K562 (cell line): ENCODE measurements around the gene PTRH2. TPM values are rescaled to one million over a fixed set of nuclear protein-coding genes. Genes with fewer than 3 reads are reported as not detected.

Experiments
- ATAC-seq: fragments of 200-7000 bp; cut with Tn5 transposase; 3 replicates; pipeline ENCODE4 v1.9.1; 2020; ENCODE audit warnings: moderate library complexity
- BruUV-seq: library from RNA; stranded (reverse); fragments of 400-500 nt; replicated peaks from 2 replicates; lab custom pipeline; 2021; lab: Mats Ljungman, UMichigan
- CTCF ChIA-PET: fragments of 300-600 bp; formaldehyde crosslinking; extraction: SDS; loops from one replicate; lab custom pipeline; 2021; ENCODE audit warnings: low intra/inter-chr PET ratio; lab: Yijun Ruan, JAX
- POLR2A ChIA-PET: fragments of 300-600, 350-650 bp; sonication (Branson Sonifier 250); formaldehyde crosslinking; extraction: SDS; loops from one replicate; lab custom pipeline; 2021; ENCODE audit warnings: antibody characterized with exemption, inconsistent platforms; lab: Yijun Ruan, JAX
- DNase-seq, 4 experiments: peaks; one replicate each; pipeline versions ENCODE4 v3.0.0 to v3.0.0-alpha.2; 2011 to 2018; ENCODE audit warnings: low spot score in 3 of 4, mixed read lengths in 3 of 4; ENCODE audit errors: extremely low read depth in 1 of 4
- FAIRE-seq: peaks from 2 replicates; lab custom pipeline; 2011; peaks lifted over from hg19 to GRCh38; lab: Jason Lieb, UNC
- H2AFZ ChIP-seq: 2 replicates; pipeline ENCODE4 v1.6.0; 2011; ENCODE audit warnings: low read depth, low read length, control low read depth, inconsistent platforms
- H3K27ac ChIP-seq: fragments of 200-600 bp; 3 replicates; pipeline ENCODE4 v1.8.0; 2011; ENCODE audit warnings: low read depth, mild to moderate bottlenecking, control low read depth, inconsistent platforms, low read length, moderate library complexity, mixed read lengths; ENCODE audit errors: extremely low read depth
- H3K27me3 ChIP-seq, 2 experiments: fragments of 300-600 bp in 1 of 2; 2 replicates in 1 of 2; 3 replicates in 1 of 2; pipeline versions ENCODE4 v1.6.0 to v1.8.0; 2011; ENCODE audit warnings: inconsistent platforms in 2 of 2, low read length in 2 of 2, mild to moderate bottlenecking in 1 of 2, mixed read lengths in 1 of 2, moderate library complexity in 1 of 2; ENCODE audit not compliant: control insufficient read depth in 2 of 2, insufficient read depth in 2 of 2
- H3K36me3 ChIP-seq: fragments of 300-600 bp; 3 replicates; pipeline ENCODE4 v1.8.0; 2011; ENCODE audit warnings: mild to moderate bottlenecking, low read length, inconsistent platforms; ENCODE audit not compliant: control insufficient read depth, insufficient read depth
- H3K4me1 ChIP-seq, 2 experiments: fragments of 200-600 bp in 1 of 2; replicated peaks in 1 of 2; 2 replicates in 1 of 2; 3 replicates in 1 of 2; pipeline versions ENCODE4 v1.5.1 to v1.8.0; 2011; ENCODE audit warnings: inconsistent platforms in 2 of 2, low read length in 2 of 2, mild to moderate bottlenecking in 1 of 2, mixed read lengths in 1 of 2, moderate library complexity in 1 of 2; ENCODE audit not compliant: control insufficient read depth in 2 of 2, insufficient read depth in 2 of 2
- H3K4me2 ChIP-seq: 2 replicates; pipeline ENCODE4 v1.6.1; 2011; ENCODE audit warnings: low read length, control low read depth, inconsistent platforms, mixed read lengths; ENCODE audit not compliant: insufficient read depth
- H3K4me3 ChIP-seq: fragments of 200-600 bp; sonication (generic), shearing (Covaris generic); 2 replicates; pipeline ENCODE4 v1.5.1; 2016; ENCODE audit warnings: control low read depth, inconsistent platforms
- H3K79me2 ChIP-seq: fragments of 200-600 bp; 3 replicates; pipeline ENCODE4 v1.8.0; 2011; ENCODE audit warnings: low read length, inconsistent platforms; ENCODE audit not compliant: control insufficient read depth, insufficient read depth
- H3K9ac ChIP-seq, 2 experiments: 2 replicates each; pipeline versions ENCODE4 v1.6.0 to v1.6.1; 2011; ENCODE audit warnings: low read depth in 2 of 2, low read length in 2 of 2, control low read depth in 1 of 2, inconsistent platforms in 1 of 2, mild to moderate bottlenecking in 1 of 2, mixed read lengths in 1 of 2; ENCODE audit not compliant: insufficient read depth in 1 of 2
- H3K9me1 ChIP-seq: one replicate; pipeline ENCODE4 v1.6.0; 2011; ENCODE audit warnings: inconsistent platforms, mild to moderate bottlenecking, low read length, moderate library complexity; ENCODE audit not compliant: control insufficient read depth, insufficient read depth
- H3K9me3 ChIP-seq: replicated peaks from 2 replicates; pipeline ENCODE4 v1.5.1; 2011; ENCODE audit warnings: low read depth, low read length, inconsistent platforms; ENCODE audit not compliant: control insufficient read depth, insufficient read depth
- H4K20me1 ChIP-seq: replicated peaks from 2 replicates; pipeline ENCODE4 v1.6.1; 2011; ENCODE audit warnings: low read length, inconsistent platforms, mixed read lengths; ENCODE audit not compliant: control insufficient read depth, insufficient read depth
- BHLHE40 ChIP-seq: IDR thresholded peaks from 2 replicates; pipeline ENCODE4 v1.6.1; 2011; ENCODE audit warnings: low read length, improper control_type of control experiment
- HDGF ChIP-seq: fragments of 450-650 bp; IDR thresholded peaks from 2 replicates; pipeline ENCODE4 v1.6.1; 2016
- HMG20A ChIP-seq: fragments of 450-650 bp; formaldehyde crosslinking; conservative IDR thresholded peaks from 2 replicates; pipeline ENCODE4 v1.4.0; 2020; ENCODE audit warnings: mild to moderate bottlenecking, mixed read lengths
- ILK ChIP-seq: fragments of 450-650 bp; IDR thresholded peaks from 2 replicates; pipeline ENCODE4 v1.6.1; 2016; ENCODE audit warnings: missing genetic modification characterization, low read depth, mild to moderate bottlenecking, missing compliant biosample characterization, moderate library complexity, borderline replicate concordance
- MYC ChIP-seq, 2 experiments: fragments of 250-450 bp in 1 of 2; sonication (Bioruptor Pico) in 1 of 2; IDR thresholded peaks; 2 replicates each; pipeline versions ENCODE4 v1.5.1 to v1.6.1; 2012 to 2021; ENCODE audit warnings: low read depth in 2 of 2, borderline replicate concordance in 1 of 2, improper control_type of control experiment in 1 of 2, low read length in 1 of 2, mild to moderate bottlenecking in 1 of 2, moderate library complexity in 1 of 2
- RBM15 ChIP-seq: fragments of 200-400 bp; formaldehyde crosslinking; IDR thresholded peaks from 2 replicates; pipeline ENCODE4 v1.6.1; 2018; ENCODE audit warnings: mild to moderate bottlenecking, low read length, moderate library complexity; ENCODE audit not compliant: insufficient read depth
- STAT5A ChIP-seq: IDR thresholded peaks from 2 replicates; pipeline ENCODE4 v1.6.1; 2012; ENCODE audit warnings: low read length, inconsistent platforms, borderline replicate concordance
- ZNF347 ChIP-seq: fragments of 450-650 bp; formaldehyde crosslinking; IDR thresholded peaks from 2 replicates; pipeline ENCODE4 v1.4.0; 2020; ENCODE audit warnings: low read depth, mild to moderate bottlenecking, moderate library complexity
- ZNF79 ChIP-seq: fragments of 250-450 bp; sonication (Bioruptor Pico); IDR thresholded peaks from 2 replicates; pipeline ENCODE4 v1.4.0; 2020; ENCODE audit warnings: low read depth, mild to moderate bottlenecking, moderate library complexity
- WGBS: fragments of 100-300 bp; shearing (Covaris generic); methylation state at CpG from one replicate; pipeline ENCODE4 v1.1.6; 2016; ENCODE audit warnings: low coverage, mixed read lengths; ENCODE audit not compliant: insufficient coverage; ENCODE audit errors: missing lambda C conversion rate; 5-methylcytosine and 5-hydroxymethylcytosine counted together
- in situ Hi-C: fragments of 300-500 bp; cut with MboI; formaldehyde crosslinking; loops from 4 replicates; pipeline ENCODE4 v1.15.0; 2018; ENCODE audit warnings: inconsistent platforms, mixed read lengths
- intact Hi-C: fragments of 100-400 bp; cut with micrococcal nuclease; formaldehyde crosslinking; loops from 2 replicates; pipeline ENCODE4 v1.14.2; 2022
- polyA plus RNA-seq, 8 experiments: library from polyadenylated mRNA; depleted of rRNA in 4 of 8; stranded (reverse) in 5 of 8; unstranded in 3 of 8; fragments of >200 nt; fragmentation: Nextera tagmentation in 2 of 8; fragmentation: Illumina TruSeq in 1 of 8; extraction: Ambion mirVana in 2 of 8; extraction: Trizol in 1 of 8; gene quantifications; 2 replicates each; pipeline versions ENCODE4 v1.2.1 to v1.2.3, GENCODE V29; 2011 to 2014; ENCODE audit warnings: inconsistent platforms in 1 of 8, missing spikeins in 1 of 8
- total RNA-seq, 7 experiments: library from RNA; depleted of rRNA in 6 of 7; stranded (reverse); fragments of >200 nt in 6 of 7; fragmentation: Illumina TruSeq in 2 of 7; extraction: Trizol in 2 of 7; gene quantifications; 2 replicates each; pipeline versions ENCODE4 v1.2.1 to v1.2.3, GENCODE V29; 2011 to 2021; ENCODE audit warnings: low replicate concordance in 1 of 7
- TF ChIP-seq, protein P1 (sequence below): fragments of 450-650 bp; formaldehyde crosslinking; IDR thresholded peaks from 2 replicates; pipeline ENCODE4 v1.4.0; 2022; ENCODE audit warnings: mild to moderate bottlenecking, moderate library complexity
- TF ChIP-seq, protein P2 (sequence below): fragments of 150-350 bp; conservative IDR thresholded peaks from 2 replicates; pipeline ENCODE4 v1.6.1; 2014; ENCODE audit warnings: low read length
- TF ChIP-seq, protein P3 (sequence below): fragments of 250-450 bp; sonication (Bioruptor Pico); IDR thresholded peaks from 2 replicates; pipeline ENCODE4 v1.4.0; 2020

The PTRH2 gene
- total and polyA plus RNA-seq, 9 of the 15 experiments (the other 6 are each of a cell fraction or from before 2014, with no cell fraction given) = 53.1 to 210 (median 126) TPM

DNA sequence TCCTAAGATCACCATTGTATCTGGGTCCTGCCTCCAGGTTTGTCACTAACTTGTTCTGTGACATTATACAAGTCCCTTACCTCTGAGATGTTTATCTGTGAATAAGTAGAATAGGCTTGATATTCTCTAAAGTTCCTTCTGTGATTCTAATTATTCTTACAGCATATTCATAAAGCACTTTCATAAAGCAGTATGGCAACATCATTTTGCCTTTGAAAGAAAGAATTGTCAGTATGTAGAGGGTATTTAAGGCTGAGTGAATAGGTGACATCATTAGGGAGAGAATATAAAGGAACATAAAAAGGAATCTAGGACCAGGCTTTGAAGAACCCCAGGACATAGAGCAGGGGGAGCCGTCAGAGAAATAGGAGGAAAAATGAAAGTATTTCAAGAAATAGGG, 15.8 kb upstream of the PTRH2 start (continued):
- TF ChIP-seq ZNF79 (no peak), RBM15 (no peak), BHLHE40 (no peak), ZNF347 (no peak), STAT5A (no peak), HMG20A (no peak)
- TF ChIP-seq, protein P1, sequence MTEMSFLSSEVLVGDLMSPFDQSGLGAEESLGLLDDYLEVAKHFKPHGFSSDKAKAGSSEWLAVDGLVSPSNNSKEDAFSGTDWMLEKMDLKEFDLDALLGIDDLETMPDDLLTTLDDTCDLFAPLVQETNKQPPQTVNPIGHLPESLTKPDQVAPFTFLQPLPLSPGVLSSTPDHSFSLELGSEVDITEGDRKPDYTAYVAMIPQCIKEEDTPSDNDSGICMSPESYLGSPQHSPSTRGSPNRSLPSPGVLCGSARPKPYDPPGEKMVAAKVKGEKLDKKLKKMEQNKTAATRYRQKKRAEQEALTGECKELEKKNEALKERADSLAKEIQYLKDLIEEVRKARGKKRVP (CRISPR knock-in tag) = no peak
- TF ChIP-seq, protein P2, sequence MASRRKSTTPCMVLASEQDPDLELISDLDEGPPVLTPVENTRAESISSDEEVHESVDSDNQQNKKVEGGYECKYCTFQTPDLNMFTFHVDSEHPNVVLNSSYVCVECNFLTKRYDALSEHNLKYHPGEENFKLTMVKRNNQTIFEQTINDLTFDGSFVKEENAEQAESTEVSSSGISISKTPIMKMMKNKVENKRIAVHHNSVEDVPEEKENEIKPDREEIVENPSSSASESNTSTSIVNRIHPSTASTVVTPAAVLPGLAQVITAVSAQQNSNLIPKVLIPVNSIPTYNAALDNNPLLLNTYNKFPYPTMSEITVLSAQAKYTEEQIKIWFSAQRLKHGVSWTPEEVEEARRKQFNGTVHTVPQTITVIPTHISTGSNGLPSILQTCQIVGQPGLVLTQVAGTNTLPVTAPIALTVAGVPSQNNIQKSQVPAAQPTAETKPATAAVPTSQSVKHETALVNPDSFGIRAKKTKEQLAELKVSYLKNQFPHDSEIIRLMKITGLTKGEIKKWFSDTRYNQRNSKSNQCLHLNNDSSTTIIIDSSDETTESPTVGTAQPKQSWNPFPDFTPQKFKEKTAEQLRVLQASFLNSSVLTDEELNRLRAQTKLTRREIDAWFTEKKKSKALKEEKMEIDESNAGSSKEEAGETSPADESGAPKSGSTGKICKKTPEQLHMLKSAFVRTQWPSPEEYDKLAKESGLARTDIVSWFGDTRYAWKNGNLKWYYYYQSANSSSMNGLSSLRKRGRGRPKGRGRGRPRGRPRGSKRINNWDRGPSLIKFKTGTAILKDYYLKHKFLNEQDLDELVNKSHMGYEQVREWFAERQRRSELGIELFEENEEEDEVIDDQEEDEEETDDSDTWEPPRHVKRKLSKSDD = no peak
- TF ChIP-seq, all 486 proteins: peak for 0

- intact Hi-C loops (no loop called here), in situ Hi-C loops (no loop called here)
- ATAC-seq (peak; percentile 37; the same call in 2 of the 3 replicates), FAIRE-seq (no peak), DNase-seq (no peak)
- ChIA-PET CTCF (no interaction called here), POLR2A (interaction anchor here (0.8 to 0.9 kb wide), 2 partner anchors 11 to 21 kb away, joined by 3 read pairs; no protein-coding TSS in a partner anchor)
- BruUV-seq = no TSS peak
- Histone ChIP-seq H3K9ac (no peak overlapping the region), H3K27ac (no peak overlapping the region), H3K79me2 (peaks cover 79% of the 10 kb centered on the region), H3K4me1 (peaks cover 3% of the 10 kb centered on the region in 2 experiments; a peak in 2 of 5 replicates), H3K9me3 (no peaks in the 10 kb centered on the region), H3K27me3 (no peaks in the 10 kb centered on the region), H3K4me3 (no peak overlapping the region), H2AFZ (no peak overlapping the region), H3K36me3 (no peaks in the 10 kb centered on the region; the same call in 2 of the 3 replicates), H4K20me1 (no peaks in the 10 kb centered on the region), H3K9me1 (no peaks in the 10 kb centered on the region), H3K4me2 (no peak overlapping the region)
- WGBS = 79% methylated on average over 4 of the region's 4 CpGs
- TF ChIP-seq MYC (IDR thresholded peaks at IDR 0.05; ENCODE audit: low read depth, low read length) = no peak
- no peak for TF ChIP-seq MYC (CRISPR knock-in tag; IDR thresholded peaks at IDR 0.05; ENCODE audit: borderline replicate concordance, low read depth)
- TF ChIP-seq, protein P3, sequence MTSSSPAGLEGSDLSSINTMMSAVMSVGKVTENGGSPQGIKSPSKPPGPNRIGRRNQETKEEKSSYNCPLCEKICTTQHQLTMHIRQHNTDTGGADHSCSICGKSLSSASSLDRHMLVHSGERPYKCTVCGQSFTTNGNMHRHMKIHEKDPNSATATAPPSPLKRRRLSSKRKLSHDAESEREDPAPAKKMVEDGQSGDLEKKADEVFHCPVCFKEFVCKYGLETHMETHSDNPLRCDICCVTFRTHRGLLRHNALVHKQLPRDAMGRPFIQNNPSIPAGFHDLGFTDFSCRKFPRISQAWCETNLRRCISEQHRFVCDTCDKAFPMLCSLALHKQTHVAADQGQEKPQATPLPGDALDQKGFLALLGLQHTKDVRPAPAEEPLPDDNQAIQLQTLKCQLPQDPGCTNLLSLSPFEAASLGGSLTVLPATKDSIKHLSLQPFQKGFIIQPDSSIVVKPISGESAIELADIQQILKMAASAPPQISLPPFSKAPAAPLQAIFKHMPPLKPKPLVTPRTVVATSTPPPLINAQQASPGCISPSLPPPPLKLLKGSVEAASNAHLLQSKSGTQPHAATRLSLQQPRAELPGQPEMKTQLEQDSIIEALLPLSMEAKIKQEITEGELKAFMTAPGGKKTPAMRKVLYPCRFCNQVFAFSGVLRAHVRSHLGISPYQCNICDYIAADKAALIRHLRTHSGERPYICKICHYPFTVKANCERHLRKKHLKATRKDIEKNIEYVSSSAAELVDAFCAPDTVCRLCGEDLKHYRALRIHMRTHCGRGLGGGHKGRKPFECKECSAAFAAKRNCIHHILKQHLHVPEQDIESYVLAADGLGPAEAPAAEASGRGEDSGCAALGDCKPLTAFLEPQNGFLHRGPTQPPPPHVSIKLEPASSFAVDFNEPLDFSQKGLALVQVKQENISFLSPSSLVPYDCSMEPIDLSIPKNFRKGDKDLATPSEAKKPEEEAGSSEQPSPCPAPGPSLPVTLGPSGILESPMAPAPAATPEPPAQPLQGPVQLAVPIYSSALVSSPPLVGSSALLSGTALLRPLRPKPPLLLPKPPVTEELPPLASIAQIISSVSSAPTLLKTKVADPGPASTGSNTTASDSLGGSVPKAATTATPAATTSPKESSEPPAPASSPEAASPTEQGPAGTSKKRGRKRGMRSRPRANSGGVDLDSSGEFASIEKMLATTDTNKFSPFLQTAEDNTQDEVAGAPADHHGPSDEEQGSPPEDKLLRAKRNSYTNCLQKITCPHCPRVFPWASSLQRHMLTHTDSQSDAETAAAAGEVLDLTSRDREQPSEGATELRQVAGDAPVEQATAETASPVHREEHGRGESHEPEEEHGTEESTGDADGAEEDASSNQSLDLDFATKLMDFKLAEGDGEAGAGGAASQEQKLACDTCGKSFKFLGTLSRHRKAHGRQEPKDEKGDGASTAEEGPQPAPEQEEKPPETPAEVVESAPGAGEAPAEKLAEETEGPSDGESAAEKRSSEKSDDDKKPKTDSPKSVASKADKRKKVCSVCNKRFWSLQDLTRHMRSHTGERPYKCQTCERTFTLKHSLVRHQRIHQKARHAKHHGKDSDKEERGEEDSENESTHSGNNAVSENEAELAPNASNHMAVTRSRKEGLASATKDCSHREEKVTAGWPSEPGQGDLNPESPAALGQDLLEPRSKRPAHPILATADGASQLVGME (CRISPR knock-in tag) = no peak
- no peak for TF ChIP-seq HDGF
- TF ChIP-seq ILK (tag) = no peak
Measured at GRCh38 chr17:59722623-59723022, 15.4 kb upstream of the PTRH2 start.
